ENCODE measurements around the gene DNAJC10.

DNA sequence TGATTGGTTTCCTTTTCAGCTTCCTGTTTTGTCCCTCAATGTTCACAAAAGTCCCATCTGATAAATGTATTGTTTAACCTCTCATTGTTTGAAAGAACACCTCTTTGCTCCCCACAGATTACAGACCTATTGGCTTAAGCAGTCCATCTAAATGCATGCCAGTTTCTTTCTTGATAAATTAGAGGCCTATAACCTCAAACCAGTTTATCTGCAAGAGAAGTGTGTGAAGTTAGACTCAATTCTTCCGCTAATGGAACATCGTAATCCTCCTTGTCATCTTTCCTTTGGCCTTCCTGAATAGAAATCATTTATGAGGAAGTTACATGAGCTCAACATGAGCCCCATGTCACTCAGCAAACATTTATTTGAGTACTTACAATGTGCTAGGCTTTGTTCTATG is 76.4 kb downstream of the DNAJC10 start:
- TF ChIP-seq, protein P1, sequence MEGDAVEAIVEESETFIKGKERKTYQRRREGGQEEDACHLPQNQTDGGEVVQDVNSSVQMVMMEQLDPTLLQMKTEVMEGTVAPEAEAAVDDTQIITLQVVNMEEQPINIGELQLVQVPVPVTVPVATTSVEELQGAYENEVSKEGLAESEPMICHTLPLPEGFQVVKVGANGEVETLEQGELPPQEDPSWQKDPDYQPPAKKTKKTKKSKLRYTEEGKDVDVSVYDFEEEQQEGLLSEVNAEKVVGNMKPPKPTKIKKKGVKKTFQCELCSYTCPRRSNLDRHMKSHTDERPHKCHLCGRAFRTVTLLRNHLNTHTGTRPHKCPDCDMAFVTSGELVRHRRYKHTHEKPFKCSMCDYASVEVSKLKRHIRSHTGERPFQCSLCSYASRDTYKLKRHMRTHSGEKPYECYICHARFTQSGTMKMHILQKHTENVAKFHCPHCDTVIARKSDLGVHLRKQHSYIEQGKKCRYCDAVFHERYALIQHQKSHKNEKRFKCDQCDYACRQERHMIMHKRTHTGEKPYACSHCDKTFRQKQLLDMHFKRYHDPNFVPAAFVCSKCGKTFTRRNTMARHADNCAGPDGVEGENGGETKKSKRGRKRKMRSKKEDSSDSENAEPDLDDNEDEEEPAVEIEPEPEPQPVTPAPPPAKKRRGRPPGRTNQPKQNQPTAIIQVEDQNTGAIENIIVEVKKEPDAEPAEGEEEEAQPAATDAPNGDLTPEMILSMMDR (IDR thresholded peaks at IDR 0.05; ENCODE audit: poor library complexity), result no peak
- no peak for TF ChIP-seq EZH2 (IDR thresholded peaks at IDR 0.05; ENCODE audit: borderline replicate concordance)
- TF ChIP-seq EZH2phosphoT487 (IDR thresholded peaks at IDR 0.05; ENCODE audit: low read depth, severe bottlenecking, unreplicated experiment), result no peak
